RWPE1 (cell line): ENCODE data around the gene ERGIC1.

Source experiments
- CTCF ChIA-PET: fragments of 350-600 bp; sonication (Branson Sonifier 250); formaldehyde crosslinking; extraction: SDS; loops from one replicate; lab custom pipeline; 2021; lab: Yijun Ruan, JAX
- POLR2A ChIA-PET: fragments of 400-600 bp; formaldehyde crosslinking; extraction: SDS; loops from one replicate; lab custom pipeline; 2020; ENCODE audit warnings: antibody characterized with exemption; ENCODE audit not compliant: low non-redundant PET; lab: Yijun Ruan, JAX
- DNase-seq: peaks from one replicate; pipeline ENCODE4 v3.0.0; 2012; ENCODE audit warnings: low spot score
- H3K27ac ChIP-seq: fragments of 450-650 bp; 2 replicates; pipeline ENCODE4 v1.5.1; 2017
- TF ChIP-seq, protein P1 (sequence below): fragments of 450-650 bp; conservative IDR thresholded peaks from 2 replicates; pipeline ENCODE4 v1.5.1; 2017; ENCODE audit warnings: low read depth, mild to moderate bottlenecking

ERGIC1 gene

DNA sequence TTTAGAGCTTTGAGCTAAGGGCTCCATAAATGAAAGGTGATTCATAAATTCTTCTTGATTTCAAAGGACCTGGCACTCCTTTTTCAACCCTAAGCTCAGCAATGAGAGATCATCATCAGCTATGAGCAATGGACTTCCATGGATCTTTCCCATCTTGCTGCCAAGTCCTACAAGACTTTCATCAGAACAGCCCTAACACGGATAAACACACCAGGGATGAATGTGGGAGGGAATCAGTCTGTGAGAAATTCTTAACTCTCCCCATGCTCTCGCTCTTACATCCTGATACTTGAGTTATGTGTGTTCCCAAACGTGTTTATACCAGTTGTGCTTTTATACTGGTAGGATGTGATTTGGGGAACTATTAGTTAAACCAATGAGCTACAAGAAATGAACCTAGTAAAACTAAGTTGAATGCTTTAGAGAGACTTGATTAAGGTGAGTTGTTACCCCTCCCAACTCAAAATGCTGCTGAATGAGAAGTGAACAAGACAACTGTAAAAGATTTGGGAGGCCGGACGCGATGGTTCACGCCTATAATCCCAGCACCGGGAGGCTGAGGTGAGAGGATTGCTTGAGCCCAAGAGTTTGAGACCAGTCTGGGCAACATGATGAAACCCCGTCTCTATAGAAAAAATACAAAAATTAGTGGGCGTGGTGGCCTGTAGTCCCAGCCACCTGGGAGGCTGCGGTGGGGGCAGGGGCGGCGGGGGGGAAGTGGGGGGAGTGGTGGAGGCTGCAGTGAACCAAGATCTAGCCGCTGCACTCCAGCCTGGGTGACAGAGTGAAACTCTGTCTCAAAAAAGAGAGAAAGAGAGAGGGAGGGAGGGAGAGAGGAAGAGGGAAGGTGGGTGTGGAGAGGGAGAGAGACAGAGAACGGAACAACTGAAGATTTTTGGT is 120.0 kb downstream of the ERGIC1 start:
- peak overlapping the region; percentile 27; the same call in 1 of the 2 replicates for H3K27ac ChIP-seq
- TF ChIP-seq, protein P1, sequence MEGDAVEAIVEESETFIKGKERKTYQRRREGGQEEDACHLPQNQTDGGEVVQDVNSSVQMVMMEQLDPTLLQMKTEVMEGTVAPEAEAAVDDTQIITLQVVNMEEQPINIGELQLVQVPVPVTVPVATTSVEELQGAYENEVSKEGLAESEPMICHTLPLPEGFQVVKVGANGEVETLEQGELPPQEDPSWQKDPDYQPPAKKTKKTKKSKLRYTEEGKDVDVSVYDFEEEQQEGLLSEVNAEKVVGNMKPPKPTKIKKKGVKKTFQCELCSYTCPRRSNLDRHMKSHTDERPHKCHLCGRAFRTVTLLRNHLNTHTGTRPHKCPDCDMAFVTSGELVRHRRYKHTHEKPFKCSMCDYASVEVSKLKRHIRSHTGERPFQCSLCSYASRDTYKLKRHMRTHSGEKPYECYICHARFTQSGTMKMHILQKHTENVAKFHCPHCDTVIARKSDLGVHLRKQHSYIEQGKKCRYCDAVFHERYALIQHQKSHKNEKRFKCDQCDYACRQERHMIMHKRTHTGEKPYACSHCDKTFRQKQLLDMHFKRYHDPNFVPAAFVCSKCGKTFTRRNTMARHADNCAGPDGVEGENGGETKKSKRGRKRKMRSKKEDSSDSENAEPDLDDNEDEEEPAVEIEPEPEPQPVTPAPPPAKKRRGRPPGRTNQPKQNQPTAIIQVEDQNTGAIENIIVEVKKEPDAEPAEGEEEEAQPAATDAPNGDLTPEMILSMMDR = no peak
- peak; percentile 60 for DNase-seq
- ChIA-PET CTCF (interaction anchor here (0.6 to 2.2 kb wide), 3 partner anchors 22 to 248 kb away, joined by 3 to 8 read pairs (median 3); no protein-coding TSS in a partner anchor), POLR2A (no interaction called here)

DNA sequence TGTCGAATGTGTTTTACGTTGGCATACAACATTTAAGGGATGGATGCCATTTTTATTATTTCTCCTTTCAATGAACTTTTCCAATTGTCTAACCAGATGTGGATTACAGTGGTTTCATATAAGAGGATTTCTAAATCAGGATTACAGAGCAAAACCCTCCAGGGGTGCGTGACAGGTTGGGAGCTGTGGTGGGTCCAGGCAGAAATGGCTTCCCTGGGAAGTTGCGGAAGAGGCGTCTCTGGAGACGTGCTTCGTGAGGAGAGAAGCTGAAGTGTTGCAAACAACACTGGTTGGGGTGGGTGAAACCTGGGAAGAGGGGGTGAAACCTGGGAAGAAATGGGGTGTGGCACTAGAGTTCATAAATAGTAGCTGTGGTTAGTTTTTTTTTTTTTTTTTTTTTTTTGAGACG is 120.7 kb downstream of the ERGIC1 start:
- no peak for DNase-seq
- CTCF ChIA-PET = no interaction called here
- peak overlapping the region; percentile 44 for H3K27ac ChIP-seq
- POLR2A ChIA-PET = no interaction called here
- TF ChIP-seq, protein P1 = no peak

DNA sequence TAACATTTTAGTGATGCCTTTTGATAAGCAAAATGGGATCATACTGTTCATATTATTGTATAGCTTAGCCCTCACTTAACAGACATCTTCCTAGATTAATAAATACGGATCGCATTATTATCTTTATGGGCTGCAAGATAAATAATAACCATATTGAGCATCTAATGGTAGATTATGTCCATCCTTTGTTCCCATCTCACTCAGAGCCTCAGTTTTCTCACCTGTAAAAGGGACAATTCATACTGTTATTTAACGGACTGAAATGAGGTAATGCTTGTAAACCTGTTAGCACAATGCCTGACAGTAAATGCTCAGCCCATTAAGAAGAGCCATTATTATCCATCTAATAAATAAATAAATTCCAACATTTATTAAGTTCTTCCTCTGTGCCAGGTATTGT is 122.2 kb downstream of the ERGIC1 start:
- no peak overlapping the region for H3K27ac ChIP-seq
- TF ChIP-seq, protein P1 = no peak
- DNase-seq = no peak
- ChIA-PET POLR2A (no interaction called here), CTCF (interaction anchor here (0.5 kb wide), 1 partner anchor 249 kb away, joined by 3 read pairs; no protein-coding TSS in a partner anchor)

DNA sequence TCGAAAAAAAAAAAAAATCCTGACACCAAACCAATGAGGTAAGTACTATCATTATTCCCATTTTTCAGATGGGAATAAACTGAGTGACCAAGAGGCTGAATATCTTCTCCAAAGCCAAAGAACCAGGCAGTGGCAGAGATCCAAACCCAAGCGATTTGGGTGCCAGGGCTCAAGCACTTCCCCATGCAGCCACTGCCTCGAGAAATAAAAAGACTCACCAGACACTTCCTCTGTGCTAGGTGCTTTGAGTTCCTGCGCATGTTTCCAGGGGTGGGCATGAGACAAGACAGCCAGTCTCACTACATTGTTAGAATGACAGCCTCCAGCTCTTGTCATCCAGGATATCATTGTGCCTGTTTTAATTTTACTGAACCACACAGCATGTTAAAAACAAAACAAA is 122.9 kb downstream of the ERGIC1 start:
- H3K27ac ChIP-seq = no peak overlapping the region
- POLR2A ChIA-PET = no interaction called here
- TF ChIP-seq, protein P1 = no peak
- DNase-seq = no peak
- CTCF ChIA-PET = no interaction called here

DNA sequence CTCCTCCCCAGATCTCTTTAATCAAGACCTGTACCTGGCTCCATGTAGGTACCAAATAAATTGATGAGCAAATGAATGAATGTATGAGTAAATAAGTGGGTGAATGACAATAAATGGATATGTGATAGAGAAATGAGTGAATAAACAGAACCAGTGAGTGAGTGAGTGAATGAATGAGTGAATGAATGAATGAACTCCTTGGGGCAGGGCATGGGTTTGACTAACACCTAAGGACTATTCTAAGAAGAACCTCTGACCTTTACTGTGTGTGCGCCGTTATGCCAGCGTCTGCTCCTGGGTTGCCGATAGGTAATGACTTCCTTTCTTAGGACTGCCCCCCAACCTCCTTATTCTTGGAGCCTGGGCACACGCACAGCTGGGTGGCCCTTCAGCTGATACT is 123.4 kb downstream of the ERGIC1 start:
- POLR2A ChIA-PET = no interaction called here
- peak overlapping the region; percentile 86 for H3K27ac ChIP-seq
- DNase-seq = no peak
- TF ChIP-seq, protein P1 = no peak
- CTCF ChIA-PET = no interaction called here

DNA sequence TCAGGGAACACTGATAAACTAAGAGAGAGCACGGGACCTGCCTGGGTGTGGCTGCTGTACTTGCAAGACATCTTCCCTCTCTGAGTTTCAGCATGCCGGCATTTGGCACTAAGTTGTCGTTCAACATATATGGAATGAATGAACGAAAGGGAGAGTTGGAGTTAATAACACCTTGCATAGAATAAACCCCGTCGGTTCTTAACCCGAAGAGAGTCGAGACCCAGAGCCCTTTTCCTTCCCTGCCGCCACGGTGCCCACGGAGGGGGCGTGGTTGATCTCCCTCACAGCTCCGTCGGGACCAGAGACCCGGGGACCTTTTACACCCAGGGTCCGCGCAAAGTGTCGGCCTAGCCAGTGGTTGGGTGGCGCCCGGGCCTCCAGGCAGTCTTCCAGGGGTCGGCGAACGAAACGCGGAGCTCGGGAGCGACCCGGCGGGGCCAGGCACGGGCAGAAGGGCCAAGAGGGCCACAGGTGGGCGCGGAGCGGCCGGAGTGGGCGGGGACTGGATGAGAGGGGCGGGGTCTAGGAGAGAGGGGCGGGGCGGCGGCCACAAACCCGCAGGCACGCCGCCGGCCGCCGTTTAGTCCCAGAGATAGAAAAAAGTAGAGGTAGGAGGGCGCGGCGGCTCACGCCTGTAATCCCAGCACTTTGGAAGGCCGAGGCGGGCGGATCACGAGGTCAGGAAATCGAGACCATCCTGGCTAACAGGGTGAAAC is 124.4 kb downstream of the ERGIC1 start:
- CTCF ChIA-PET = interaction anchor here (0.6 to 3.3 kb wide), 15 partner anchors 8 to 1711 kb away, joined by 3 to 13 read pairs (median 3); no protein-coding TSS in a partner anchor
- DNase-seq = peak; percentile 95
- H3K27ac ChIP-seq = peak overlapping the region; percentile 86
- POLR2A ChIA-PET = interaction anchor here (0.6 to 1.0 kb wide), 5 partner anchors 12 to 286 kb away, joined by 3 to 5 read pairs (median 4); partner anchors contain the start of gene ATP6V0E1
- TF ChIP-seq, protein P1 = no peak
